Endothelial cell of umbilical vein (primary cell): Measurements from ENCODE around the gene GALNT2.

ENCODE experiments used
- EZH2 ChIP-seq: IDR thresholded peaks from 2 replicates; pipeline ENCODE4 v1.6.1; 2012; ENCODE audit warnings: borderline replicate concordance, low read depth, mild to moderate bottlenecking, moderate library complexity, low read length, inconsistent platforms; ENCODE audit not compliant: severe bottlenecking
- FOS ChIP-seq: IDR thresholded peaks from 2 replicates; pipeline ENCODE4 v1.6.1; 2011; ENCODE audit warnings: mild to moderate bottlenecking, low read length, moderate library complexity, borderline replicate concordance; ENCODE audit not compliant: insufficient read depth
- GATA2 ChIP-seq: IDR thresholded peaks from 2 replicates; pipeline ENCODE4 v1.7.0; 2011; ENCODE audit warnings: low read depth, mild to moderate bottlenecking, moderate library complexity, mixed read lengths, low read length; ENCODE audit not compliant: insufficient read length, insufficient read depth
- JUN ChIP-seq: IDR thresholded peaks from 2 replicates; pipeline ENCODE4 v1.6.1; 2011; ENCODE audit warnings: borderline replicate concordance, low read depth; ENCODE audit not compliant: insufficient read length, insufficient read depth
- MYC ChIP-seq: IDR thresholded peaks from one replicate; pipeline ENCODE4 v1.6.1; 2011; ENCODE audit warnings: mild to moderate bottlenecking, low read depth, low read length
- POLR2A ChIP-seq: IDR thresholded peaks from 2 replicates; pipeline ENCODE4 v1.6.1; 2012; ENCODE audit warnings: low read depth, mild to moderate bottlenecking, control low read depth, low read length
- POLR2AphosphoS5 ChIP-seq: IDR thresholded peaks from 2 replicates; pipeline ENCODE4 v1.6.1; 2012; ENCODE audit warnings: low read depth, mild to moderate bottlenecking, control low read depth, low read length, moderate library complexity; ENCODE audit not compliant: insufficient read depth
- TF ChIP-seq, protein P1 (sequence below), 2 donors: IDR thresholded peaks; 1 replicate in 1 of 2; 2 replicates in 1 of 2; pipeline ENCODE4 v1.5.1; 2011; ENCODE audit warnings: low read length in 2 of 2, mild to moderate bottlenecking in 2 of 2, moderate library complexity in 2 of 2, control low read depth in 1 of 2, inconsistent platforms in 1 of 2, low read depth in 1 of 2; ENCODE audit not compliant: insufficient read depth in 1 of 2; ENCODE audit errors: extremely low read depth in 1 of 2
- TF ChIP-seq, protein P2 (sequence below): IDR thresholded peaks from 2 replicates; pipeline ENCODE4 v1.6.1; 2011; ENCODE audit not compliant: insufficient read depth, insufficient read length

DNA sequence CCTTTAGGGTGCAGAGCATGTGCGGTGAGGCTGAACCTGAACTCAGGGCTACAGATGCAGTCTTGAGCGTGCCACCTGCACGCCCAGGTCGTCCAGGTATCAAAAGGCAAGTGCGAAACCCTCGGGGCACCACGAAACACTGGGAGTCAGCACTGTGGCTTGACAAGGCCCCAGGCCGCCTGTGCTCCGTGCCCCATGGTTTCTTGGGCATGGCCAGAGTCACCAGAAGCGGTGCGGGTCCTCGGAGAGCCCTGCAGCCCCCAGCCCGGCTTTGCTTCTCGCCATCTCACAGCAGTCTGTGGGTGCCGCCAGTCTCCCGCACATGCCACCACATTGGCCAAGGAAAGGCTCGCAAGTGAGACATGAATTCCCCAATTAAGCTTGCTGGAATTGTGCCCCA is 241.8 kb downstream of the GALNT2 start:
- TF ChIP-seq, protein P1, sequence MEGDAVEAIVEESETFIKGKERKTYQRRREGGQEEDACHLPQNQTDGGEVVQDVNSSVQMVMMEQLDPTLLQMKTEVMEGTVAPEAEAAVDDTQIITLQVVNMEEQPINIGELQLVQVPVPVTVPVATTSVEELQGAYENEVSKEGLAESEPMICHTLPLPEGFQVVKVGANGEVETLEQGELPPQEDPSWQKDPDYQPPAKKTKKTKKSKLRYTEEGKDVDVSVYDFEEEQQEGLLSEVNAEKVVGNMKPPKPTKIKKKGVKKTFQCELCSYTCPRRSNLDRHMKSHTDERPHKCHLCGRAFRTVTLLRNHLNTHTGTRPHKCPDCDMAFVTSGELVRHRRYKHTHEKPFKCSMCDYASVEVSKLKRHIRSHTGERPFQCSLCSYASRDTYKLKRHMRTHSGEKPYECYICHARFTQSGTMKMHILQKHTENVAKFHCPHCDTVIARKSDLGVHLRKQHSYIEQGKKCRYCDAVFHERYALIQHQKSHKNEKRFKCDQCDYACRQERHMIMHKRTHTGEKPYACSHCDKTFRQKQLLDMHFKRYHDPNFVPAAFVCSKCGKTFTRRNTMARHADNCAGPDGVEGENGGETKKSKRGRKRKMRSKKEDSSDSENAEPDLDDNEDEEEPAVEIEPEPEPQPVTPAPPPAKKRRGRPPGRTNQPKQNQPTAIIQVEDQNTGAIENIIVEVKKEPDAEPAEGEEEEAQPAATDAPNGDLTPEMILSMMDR (IDR thresholded peaks at IDR 0.05; ENCODE audit: extremely low read depth in 1 of 2, insufficient read depth in 1 of 2, low read depth in 1 of 2, low read length in 2 of 2): no peak
- TF ChIP-seq POLR2A (no peak), MYC (no peak), POLR2AphosphoS5 (no peak), EZH2 (no peak), JUN (no peak), FOS (no peak), GATA2 (no peak)
- TF ChIP-seq, protein P2, sequence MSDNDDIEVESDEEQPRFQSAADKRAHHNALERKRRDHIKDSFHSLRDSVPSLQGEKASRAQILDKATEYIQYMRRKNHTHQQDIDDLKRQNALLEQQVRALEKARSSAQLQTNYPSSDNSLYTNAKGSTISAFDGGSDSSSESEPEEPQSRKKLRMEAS: no peak
